ENCODE results near the gene UNC5B.

Gene UNC5B

DNA sequence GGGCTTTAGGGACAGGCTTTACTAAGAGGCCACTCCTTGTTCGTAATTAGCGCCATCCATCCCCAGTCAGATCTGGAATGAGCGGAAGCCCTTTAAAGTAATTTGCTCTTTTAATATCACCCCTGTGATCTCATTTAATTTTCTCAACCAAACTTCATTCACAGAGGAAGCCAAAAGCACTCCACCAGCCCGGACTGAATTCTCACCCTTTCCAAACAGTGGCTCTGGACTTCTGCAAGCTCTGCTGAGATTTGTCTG, 43.1 kb downstream of the UNC5B start:
- no peak for DNase-seq (ENCODE audit: low spot score)

DNA sequence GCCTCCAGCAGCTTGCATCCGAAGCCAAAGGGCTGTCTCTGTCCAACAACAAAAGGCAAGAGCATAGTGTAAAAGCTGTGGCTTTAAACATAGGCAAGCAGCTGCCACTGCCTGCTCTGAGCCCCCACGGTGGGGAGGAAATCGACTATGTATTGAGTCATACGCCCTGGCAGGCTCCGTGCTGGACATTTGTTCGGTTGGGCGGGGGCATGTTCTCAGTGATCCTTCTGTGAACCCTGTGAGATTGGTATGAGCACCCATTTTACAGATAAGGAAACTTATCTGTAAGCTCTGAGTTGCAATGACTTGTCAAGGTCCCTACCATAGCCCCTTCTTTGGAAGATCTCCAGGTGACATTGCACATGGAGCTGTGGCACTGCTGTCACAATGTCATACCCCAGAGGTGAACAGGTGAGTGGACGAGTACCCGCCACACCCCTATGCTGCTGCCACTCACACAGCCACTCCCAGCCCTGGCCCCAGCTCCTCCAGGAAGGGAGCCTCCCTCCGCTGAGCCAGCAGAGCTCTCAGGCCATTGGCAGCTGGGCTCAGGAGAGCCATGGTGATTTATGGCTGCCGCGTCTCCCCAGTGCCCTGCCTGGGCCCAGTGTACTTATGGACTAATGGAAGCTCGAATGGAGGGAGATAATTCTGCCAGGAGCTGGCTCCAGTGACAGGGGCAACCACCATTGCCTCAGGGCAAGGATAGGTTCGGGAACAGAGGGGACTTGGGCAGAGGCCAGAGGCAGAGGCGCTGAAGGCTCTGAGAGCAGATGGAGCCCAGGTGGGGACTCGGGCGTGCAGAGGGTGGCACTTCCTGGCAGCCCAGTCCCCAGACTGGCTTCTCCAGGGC, 43.7 kb downstream of the UNC5B start:
- DNase-seq (ENCODE audit: low spot score): no peak

DNA sequence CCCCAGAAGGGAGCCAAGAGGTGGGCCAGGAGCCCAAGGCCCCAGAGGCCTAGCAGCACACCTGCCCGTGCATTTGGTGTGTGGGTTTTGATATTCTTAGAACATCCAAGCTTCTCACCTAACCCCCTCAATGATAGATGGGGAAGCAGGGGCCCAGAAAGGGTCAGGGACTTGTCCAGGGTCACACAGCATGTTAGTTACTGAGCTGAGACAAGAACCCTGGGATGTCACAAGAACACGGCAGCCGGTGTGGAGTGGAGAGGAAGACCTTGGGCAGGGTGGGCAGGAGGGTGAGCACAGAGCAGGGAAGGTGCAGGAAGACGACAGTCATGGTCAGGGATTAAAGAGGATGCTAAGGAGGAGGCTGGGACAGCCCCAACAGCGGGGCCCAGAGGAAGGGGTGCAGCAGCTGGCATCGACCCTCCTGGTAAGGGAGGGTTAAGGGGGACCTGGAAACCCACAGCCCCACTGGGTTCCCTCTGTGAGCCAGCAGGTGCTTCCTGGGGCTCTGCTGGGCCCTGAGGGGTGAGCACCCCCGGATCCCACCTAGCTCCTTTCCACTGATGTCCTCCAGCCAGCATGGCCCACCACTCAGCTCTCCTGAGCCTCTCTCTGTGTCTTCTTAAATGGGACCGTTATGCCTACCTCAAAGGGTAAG, 44.4 kb downstream of the UNC5B start:
- DNase-seq (ENCODE audit: low spot score): no peak

DNA sequence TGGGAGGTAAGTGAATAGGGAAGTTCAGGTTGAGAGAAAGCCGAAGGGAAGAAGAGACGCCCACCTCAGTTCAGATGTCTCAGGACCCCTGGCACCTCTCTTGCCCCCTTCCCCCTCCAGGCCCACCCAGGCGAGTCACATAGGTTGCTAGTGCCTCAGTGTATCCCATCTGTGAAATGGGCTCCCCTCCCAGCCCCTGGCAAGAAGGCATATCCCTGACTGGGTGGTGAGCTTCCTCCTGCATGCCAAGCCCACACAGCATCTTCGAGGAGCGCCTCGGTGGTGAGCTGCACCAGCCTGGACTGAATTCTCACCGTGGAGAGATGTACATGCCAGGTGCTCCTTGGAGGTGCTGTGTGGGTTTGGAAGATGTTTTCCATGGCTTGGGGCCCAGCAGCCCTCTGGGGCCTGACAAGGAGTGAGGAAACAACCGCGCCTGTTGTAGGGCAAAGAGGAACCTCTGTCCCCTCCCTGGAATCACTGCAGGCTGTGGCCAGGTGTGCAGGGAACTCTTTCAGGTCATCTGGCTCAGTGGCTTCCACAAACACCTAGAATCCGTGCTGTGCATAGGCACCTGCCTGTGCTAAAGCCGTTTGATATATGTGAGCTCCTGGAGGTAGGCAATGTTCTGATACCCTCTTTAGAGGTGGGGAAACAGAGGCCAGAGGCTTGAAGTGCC, 45.1 kb downstream of the UNC5B start:
- DNase-seq (ENCODE audit: low spot score): no peak

DNA sequence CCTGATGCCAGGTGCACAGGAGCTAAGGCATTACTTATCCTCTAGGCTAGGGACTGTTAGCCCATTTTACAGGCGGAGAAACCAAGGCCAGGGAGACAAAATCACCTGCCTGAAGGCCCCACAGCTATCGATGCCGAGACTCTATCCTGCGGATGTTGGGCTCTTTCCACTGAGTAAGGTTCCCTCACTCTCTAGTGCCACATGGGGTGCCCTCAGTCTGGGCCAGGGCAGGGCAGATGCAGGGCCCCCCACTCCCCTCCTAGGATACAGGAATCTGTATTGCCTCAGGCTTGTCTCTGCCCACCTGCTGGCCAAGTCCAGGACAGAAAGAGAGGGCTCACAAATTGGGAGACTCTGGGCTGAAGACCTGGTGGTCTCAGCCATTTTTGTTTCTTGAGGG, 45.7 kb downstream of the UNC5B start:
- no peak for DNase-seq (ENCODE audit: low spot score)

DNA sequence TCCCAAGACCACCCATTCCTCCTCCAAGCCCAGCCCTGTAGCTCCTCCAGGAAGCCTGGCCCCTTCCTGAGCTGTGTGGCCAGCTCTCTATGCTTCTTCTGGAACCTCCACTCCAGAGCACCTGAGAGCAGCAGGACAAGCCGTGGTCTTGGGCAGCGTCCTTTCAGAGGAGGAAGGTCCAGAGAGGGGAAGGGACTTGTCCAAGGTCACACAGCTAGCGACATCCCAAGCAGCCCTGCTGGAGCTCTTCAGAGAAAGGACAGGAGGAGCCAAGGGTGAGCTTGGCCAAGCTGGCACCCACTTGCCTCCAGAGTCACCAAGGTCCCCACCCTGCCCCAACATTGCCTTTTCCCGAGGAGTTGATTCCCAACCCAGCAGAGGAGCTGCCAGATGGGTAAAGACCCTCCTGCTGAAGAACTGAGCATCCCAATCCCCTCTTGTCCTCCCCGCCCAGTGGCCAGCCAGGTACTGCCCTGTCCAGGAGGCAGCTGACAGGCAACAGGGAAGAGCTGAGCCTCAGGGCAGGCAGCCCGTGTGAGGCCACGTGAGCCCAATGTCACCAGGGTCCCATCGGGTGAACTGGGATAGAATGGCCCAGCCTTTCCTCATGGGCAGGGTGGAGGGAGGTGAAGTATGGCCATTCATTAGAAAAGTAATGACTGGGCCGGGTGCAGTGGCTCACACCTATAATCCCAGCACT, 46.2 kb downstream of the UNC5B start:
- DNase-seq (ENCODE audit: low spot score): no peak

DNA sequence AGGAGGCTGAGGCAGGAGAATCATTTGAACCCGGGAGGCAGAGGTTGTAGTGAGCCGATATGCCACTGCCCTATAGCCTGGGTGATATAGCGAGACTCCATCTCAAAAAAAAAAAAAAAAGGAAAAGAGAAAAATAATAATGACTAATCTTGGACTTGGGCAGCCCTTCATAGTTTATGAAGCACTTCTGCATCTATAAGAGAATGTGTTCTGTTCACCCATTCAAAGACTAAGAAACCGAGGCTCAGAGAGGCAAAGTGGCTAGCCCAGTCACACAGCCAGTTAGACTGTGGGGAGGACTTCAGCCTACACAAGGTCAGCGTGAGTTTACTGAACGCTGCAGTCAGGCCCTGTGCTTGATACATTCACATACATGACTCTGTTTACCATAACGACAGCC, 46.9 kb downstream of the UNC5B start:
- DNase-seq (ENCODE audit: low spot score): no peak

DNA sequence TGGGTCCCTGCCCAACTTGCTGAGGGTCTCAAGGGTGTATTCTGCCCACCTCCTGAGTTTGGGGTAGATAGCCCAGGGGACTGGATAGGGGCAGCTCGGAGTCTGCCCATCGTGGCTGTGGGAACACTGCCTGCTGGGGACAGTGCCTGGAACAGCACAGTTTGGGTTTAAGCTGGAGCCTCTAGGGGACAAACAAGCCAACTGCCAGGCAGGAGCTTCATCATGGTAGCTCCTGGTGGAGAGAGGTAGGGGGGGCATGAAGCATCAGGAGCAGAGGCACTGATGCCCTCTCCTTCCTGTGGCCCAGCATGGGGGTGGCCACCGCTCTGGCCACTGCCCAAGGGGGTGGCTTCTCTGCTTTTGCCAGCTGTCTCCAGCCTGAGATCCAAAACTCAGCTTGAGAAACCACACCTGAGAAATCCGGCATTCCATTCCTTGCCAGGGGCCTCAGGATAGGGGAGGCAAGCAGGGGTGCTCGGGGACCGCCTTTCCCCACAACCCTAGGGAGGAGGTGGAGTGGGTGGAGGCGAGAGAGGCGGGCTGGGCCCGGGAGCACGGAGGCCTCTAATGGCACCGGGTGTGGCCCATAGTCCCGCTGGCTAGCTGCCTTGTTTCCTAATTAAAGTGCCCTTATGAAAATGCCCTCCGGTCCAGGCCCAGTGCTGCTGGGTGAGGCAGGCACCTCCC, 47.6 kb downstream of the UNC5B start:
- DNase-seq (ENCODE audit: low spot score): no peak

DNA sequence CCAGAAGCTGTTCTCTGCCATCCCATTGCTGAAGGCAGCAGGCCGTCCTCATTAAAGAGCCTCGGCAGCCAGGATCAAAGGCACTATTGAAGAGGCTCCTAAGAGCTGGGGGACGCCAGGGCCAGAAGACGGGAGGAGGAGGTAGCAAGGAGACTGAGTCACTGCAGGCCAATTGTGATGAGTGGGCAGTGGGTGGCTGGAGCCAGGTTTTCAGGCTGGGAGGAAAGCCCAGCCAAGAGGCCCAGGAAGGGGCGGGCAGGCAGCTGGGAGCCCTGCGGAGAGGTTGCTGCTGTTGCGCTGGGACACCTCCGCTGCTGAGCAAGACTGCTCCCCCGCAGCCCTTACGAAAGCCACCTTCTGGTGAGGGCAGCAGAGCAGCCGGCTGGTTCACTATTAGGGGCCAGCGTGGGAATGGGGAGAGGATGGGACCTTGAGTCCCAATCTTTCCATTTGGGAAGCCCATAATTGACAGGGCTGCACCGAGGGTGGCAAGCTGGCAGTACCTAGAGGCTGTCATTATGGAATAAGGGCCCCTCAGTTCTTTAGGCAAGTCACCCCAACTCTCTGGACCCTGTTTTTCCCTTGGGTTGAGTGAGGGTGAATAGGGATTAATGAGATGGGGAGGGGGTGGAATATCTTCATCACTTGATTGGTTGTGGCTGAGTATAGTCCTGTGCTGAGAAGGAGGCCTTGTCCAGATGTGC, 48.4 kb downstream of the UNC5B start:
- DNase-seq (ENCODE audit: low spot score): peak; percentile 64

DNA sequence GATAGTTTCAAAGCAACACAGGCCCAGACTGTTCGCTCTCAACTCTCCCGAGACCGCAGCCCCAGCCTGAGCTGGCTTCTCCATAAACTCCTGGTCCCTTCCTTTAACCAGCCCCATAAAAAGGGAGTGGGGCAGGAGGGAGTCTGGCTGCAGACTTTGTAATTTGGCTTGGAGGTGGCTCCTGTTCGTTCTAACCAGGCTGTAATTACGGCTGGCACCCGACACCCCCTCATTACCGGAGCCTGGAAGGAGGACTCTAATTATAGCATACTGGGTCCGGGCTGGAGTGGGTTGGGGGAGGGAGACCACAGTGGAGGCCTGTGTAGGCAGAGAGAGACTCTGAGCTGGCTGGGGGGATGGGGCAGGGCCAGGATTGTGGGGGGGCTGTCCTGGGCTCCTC, 49.7 kb downstream of the UNC5B start:
- no peak for DNase-seq (ENCODE audit: low spot score)

DNA sequence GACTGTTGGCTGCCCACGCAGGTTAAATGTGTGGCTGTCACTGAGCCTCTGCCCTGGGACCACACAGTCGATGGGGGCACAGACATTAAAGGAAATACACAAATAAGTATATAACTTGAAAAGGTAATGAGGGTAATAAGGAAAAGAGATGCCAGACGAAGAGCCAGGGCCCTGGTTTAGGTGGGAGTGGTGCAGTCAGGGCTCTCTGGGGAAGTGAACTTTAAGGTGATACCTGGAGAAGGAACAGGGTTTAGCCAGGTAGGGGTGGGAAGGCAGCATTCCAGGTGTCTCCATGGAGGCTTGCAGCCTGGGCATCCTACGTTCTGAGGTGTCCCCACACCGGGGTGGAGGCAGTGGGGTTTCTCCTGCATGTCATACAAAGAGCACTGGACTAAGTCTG, 50.4 kb downstream of the UNC5B start:
- no peak for DNase-seq (ENCODE audit: low spot score)

DNA sequence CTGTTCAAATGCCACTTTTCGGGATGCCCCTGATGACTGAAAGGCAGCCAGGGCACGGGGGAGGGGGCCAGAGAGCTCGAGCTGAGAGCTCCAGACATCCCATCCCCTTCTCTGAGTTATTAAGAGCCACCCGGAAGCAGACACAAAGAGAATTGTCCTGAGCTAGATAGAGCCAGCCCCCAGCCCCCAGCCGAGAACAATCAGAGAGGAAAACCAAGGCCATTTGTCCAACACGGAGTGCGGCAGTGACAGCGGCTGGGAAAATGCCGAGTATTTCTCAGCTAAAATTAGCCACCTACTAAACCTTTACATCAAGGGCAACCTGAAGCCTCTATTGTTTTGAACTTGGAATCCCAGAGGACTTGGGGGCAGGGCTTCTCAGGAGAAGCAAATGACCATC, 51.0 kb downstream of the UNC5B start:
- no peak for DNase-seq (ENCODE audit: low spot score)

DNA sequence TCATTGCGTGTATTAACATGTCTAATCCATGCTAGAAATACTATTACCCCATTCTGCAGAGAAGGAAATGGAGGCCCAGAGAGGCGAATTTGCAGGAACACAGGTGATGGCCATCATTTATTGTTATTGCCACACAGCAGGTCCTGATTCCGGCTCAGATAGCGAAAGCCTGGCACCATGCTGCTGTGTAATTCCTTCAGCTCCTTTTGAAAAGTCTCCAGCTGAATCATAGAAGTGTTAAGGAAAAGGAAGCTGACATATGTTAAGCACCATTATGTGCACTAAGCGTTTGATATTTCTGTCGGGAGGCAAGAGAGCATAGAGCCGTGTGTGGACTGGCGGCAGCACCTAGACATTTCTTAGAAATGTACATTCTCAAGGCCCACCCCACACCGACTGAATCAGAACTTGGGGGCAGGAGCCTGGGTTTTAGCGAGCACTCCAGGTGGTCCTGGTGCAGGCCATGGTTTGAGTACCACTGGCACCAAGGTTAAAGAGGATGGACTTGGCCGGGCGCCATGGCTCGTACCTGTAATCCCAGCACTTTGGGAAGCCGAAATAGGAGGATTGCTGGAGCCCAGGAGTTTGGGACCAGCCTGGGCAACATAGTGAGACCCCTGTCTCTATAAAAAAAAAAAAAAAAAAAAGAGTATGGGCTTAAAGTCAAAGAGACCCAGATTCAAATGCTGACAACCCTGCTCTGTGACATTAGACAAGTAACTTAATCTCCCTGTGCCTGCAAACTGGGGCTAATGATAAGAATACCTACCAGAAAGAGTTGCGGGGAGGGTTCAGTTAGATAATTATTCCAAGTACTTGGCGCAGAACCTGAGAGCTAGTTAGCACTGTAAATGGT, 52.2 kb downstream of the UNC5B start:
- no peak for DNase-seq (ENCODE audit: low spot score)

DNA sequence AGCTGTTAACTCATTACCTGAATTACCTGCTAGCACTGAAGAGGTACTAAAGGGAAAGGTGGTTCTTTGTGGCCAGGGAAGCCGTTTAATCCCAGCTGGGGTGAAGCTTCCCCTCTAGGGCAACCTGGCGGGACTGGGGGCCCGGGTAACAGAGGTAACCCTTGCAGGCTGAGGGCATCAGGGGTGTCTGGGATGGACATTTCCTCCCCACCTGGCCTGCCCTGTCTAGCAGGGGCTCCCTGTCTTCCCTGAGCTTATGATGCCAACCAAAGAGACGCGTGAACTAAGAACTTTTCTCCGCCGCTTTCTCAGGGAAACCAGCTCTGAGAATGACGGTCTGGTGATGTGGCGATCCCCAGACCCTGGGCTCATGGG, 52.8 kb downstream of the UNC5B start:
- DNase-seq (ENCODE audit: low spot score): no peak

DNA sequence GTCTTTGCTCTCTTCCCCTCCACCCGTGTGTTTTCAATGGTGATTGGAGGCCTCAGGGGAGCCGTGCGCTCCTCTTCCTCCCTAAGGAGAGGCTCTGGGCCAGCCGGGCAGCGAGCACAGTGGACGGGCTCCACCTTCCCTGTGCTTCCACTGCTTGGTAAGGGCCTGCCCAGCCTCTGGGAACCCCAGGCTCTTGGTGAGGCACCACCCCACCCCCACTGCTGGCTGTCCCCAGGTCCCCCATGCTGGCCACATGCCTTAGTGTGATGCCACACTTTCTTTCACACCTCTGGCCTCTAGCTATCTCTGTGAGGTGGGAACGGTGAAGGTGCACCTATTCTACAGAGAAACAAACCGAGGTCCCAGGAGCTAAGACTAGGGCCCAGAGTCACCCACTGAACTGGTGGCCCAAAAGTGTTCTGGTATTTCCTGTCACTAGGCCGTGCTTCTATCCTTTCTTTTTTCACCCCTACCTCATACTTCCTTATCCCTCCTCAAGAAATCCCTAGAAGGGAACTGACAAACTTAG, 53.3 kb downstream of the UNC5B start:
- DNase-seq (ENCODE audit: low spot score): no peak

DNA sequence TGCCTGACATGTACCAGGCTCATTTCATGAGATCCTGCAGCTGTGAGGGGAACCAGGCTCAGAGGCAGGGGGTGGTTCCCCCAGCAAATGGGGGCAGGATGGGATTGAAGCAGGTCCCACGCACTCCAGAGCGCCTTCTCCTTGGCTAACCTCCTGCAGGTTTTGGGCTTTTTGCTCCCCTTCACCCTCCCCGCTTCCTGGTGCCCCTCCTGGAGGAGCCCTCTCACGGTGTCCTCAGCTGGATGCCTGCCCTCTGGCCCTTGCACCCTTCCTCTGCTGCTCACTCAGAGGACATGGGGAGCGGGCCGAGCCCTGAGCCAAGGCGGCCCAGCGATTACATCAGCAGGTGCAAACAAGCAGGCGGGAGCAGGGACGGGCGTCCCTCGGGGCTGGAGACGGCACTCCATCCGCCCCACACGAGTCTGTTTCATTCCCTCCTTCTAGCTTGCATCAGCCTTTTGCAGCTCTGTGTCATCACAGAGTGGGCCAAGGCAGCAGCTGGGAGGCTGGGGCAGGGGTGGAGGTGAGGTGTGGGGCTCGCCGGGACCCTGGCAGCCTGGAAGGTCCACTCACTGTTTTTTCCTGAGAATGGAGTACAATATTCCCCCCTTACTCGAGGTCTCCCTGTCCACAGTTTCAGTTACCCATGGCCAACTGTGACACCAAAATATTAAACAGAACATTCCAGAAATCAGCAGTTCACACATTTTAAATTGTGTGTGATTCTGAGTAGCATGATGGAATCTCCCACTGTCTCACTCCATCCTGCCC, 54.0 kb downstream of the UNC5B start:
- DNase-seq (ENCODE audit: low spot score): no peak

DNA sequence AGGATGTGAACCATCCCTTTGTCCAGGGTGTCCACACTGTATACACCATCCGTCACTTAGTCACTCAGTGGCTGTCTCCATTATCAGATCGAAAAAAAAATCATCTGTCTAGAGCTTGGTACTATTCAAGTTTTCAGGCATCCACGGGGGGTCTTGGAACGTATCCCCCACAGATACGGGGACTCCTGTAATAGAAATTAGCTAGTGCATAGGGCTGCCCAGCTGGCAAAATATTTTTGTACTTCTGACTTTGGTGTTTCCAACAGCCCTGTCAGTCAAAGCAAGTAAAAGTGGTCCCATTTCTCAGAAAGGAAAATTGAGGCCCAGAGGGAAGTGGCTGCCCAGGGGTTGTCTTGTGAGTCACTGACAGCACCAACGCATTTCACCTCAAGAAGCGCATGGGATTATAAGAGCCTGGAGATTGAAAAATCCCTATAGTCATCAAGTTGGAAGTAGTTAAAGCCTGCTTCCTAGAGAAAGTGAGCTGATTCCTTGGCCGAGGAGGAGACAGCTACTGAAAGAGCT, 54.6 kb downstream of the UNC5B start:
- DNase-seq (ENCODE audit: low spot score): no peak

DNA sequence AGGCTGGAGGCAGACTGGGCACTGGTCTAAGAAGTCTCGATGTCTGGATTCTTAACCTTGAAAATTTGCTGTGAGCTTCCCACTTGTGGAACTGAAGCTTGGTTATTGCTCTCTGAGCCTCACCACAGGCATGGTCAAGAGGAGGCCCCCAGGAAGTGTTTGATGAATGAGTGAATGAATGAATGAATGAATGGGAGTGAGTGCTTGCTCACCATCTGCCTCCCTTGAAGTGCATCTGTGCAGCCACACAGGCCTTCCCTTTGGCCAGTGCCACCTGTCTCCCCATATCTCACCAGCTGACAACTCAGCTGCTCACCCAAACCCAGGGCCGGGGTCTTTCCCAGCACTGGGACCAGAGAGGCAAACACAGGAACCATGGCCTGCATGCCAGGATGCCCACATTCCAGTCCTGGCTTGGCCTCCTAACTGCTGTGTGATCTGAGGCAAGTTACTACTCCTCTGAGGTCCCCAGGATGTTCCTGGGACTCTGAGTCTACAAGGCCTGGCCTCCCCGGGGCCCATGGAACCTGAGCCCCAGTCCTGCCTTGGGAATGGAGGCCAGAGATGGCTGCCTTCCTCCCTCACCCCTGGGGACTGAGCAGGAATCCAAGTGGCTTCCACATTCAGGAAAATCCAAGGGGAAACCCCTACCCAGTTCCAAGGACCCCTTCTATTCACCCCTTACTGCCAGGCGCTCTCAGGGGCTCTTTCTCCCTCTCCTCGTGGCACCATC, 55.3 kb downstream of the UNC5B start:
- no peak for DNase-seq (ENCODE audit: low spot score)

DNA sequence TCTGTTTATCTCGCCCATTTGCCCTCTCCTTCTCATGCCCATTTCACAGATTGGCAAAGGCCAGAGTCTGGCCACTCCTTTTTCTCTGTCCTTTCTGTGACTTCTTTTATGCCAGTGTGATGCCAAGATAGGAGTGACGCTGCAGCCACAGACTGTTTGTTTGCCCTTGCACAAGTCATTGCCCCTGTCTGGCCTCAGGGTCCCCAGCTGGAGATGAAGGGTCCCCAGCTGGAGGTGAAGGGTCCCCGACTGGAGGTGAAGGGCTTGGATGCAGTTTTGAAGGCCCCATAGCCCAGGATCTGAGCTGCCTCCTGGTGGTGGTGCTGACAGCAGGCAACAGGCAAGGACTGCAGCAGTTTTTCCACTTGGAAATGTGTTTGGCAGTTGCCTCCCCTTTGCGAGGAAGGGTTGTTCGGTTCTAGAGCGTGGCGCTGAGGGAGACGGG, 55.9 kb downstream of the UNC5B start:
- DNase-seq (ENCODE audit: low spot score): peak; percentile 59
